GM10266 (cell line): ENCODE results near the gene DOCK11.

ENCODE experiments used
- DNase-seq: peaks from one replicate; pipeline ENCODE4 v3.0.0; 2012; ENCODE audit errors: extremely low spot score
- CTCF ChIP-seq: IDR thresholded peaks from 2 replicates; pipeline ENCODE4 v1.5.1; 2012; ENCODE audit warnings: mild to moderate bottlenecking, low read depth; ENCODE audit not compliant: control insufficient read depth, insufficient read depth; ENCODE audit errors: missing control alignments

The DOCK11 gene

DNA sequence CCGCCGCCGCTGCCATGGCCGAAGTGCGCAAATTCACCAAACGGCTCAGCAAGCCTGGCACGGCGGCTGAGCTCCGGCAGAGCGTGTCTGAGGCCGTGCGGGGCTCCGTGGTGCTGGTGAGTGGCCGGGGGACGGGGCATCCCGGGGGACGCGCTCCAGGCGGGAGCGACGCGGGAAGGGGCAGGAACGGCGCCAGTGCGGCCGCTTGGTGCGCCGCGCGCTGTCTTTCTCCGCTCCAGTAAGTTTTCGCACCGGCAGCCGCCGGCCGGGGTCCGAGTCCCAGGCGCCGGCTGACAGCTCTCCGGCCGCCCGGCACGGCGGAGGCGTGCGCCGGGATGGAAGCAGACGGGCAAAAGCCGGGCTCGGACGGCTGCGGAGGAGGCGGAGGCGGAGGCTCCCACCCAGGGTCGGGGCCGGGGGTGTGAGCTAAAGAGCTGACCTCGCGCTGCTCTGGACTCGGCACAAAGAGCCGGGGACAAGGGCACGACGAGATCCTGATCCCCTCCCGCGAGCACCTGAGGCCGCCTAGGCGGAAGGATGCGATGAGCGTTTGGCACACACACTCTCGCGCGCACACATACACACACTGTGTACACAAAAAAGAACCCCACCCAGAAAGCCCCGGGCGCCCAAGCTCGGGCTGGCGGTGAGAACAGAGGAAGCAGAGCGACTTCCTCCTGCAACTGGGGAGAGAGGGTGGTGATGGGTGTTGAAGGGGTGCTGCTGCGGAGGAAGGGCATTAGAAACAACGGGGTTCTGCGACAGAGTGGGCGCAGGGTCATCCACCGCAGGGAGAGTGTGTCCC, 545 bp downstream of the DOCK11 start:
- TF ChIP-seq CTCF: no peak
- peak; percentile 42 for DNase-seq

- no peak for TF ChIP-seq CTCF
- no peak for DNase-seq
Measured at GRCh38 chrX:118496763-118497079, 1.1 kb downstream of the DOCK11 start.

DNA sequence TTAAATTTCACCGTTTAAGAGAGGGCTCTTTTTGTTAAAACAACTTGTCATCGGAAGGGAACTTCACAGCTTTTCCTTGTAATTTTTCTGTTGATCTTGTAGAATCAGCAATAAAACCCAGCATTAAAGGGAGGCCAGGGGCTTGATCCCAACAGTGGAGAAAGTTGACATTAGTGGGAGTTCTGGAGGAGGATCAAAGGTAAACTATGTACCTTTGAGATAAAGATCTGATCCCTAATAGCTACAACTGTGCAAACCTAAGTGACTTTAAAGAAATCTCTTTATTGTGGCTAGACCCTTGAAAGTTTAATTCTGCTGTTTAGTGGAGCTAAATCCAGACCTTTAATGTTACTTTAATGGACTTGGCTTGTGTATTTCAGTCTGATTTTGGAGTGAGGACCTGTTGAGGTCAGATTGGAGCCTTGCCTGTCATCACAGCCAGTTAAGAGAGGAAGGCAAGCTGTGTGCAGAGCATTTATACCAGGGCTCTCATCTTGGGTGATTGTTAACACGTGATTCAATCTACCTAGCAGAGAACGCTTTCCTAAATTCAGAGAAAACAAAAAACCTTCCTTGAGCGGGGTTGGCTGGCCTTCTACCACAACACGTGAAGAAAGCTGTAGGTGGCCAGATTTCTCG, 1.7 kb downstream of the DOCK11 start:
- no peak for TF ChIP-seq CTCF
- no peak for DNase-seq

DNA sequence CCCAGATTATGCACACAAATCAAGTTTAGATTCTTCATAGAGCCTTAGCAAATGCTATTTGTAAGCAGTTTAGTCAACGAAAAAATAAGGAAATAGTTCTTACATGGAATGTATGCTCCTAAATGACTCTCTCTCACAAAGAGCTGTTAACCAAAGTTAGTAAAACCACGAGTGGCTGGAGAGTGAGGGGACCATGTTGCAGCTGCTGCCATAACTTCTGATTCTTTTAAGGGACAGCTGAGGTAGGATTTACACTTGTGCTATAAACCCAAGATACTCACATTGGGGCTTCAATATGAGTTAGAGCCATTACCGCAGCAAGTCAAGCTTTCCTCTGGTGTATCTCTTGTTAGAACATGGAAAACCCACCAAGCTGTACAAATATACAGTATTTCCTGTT, 2.7 kb downstream of the DOCK11 start:
- DNase-seq: no peak
- TF ChIP-seq CTCF: no peak

- TF ChIP-seq CTCF: no peak
- no peak for DNase-seq
Measured at GRCh38 chrX:118498755-118499154, 3.1 kb downstream of the DOCK11 start.

GRCh38 chrX:118499295-118499694, 3.7 kb downstream of the DOCK11 start:
- TF ChIP-seq CTCF: no peak
- DNase-seq: no peak

GRCh38 chrX:118502161-118502789, 6.7 kb downstream of the DOCK11 start:
- DNase-seq: no peak
- TF ChIP-seq CTCF: no peak
